GM21447 (cell line): ENCODE data around the gene LDLRAD2.

Experiments
- ATAC-seq: cut with Tn5 transposase; IDR thresholded peaks from one replicate; pipeline ENCODE4 v1.9.1; 2021; ENCODE audit not compliant: unreplicated experiment

Gene LDLRAD2

DNA sequence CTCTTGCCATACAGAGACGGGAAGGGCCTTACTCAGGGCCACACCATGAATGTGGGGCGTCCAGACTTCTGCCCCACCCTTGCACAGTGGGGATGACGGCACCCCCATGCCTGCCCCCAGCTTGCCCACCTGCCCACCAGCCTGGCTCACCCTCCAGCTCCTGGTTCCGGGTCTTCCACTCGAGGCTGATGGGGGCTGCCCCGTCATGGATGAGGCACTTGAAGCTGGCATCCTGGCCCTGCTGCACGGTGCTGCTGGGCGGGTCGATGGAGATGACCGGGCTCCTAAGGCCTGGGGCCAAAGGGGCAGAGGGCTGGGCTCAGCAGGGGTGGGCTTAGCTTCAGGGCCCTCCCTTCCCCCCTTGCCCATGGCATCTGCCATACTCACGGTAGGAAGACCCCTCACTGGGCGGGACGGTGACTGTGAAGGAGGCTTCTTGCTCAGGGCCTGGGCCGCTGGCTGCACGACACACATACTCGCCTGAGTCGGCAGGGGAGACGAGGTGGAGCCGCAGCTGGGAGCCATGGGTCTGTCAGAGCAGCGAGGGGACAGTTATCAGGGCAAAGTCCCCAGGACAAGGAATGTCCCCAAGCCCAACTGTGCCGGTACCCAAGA, 29.9 kb downstream of the LDLRAD2 start:
- no peak for ATAC-seq

DNA sequence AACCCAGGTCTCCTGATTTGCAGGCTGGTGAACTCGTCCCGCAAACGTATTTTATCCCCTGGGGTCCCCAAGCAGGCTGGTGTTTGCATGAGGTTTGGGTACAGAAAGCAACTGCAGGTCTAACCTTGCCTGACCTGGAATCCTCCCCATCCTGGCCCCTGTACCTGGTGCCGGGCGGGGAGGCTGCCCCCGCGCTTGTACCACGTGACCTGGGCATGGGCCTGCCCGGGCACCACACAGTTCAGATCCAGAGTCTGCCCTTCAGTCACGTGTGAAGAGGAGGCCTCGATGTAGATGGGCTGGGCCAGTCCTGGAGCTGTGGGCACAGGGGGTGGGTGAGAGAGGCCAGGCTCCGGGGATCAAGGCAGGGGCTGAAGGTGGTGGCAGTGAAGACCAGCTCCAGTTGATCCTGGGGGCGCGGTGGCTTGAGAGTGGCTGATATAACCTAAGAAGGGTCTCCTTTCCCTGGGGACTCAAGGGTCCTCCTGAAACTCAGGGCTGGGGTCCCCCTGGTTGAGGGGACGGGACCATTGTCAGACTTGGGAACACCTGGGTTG, 30.6 kb downstream of the LDLRAD2 start:
- ATAC-seq, result no peak

DNA sequence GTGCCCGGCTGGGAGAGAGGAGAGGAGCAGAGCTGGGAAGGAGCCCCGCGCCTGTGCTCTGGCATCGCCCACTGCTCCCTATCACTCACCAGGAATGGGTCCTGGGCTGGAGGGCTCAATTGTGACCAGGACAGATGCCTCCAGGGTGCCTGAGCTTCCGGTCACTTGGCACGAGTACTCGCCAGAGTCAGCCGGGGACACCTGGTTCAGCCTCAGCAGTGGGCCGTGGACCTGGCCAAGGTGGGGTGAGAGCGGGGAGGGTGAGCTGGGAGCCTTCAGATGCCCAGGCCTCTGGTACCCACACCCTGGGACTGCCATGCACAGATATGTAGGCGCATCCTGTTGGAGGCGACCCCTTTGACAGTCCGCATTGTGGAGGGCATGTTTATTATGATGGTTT, 31.1 kb downstream of the LDLRAD2 start:
- ATAC-seq, result no peak

DNA sequence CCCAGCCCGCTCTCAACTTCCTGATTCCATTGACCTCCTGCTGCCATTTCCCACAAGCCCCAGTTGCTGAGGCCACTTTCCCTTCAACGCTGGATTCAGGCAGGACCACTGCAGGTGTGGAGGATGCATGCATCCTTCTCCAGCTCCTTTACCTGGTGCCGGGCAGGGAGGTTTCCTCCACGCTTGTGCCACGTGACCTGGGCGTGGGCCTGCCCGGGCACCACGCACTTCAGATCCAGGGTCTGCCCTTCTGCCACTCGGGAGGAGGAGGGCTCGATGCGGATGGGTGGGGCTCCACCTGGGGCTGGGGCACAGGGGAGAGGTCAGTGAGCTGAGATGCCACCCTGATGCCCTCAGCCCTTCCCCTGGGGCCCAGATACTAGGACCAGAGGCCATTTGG, 31.9 kb downstream of the LDLRAD2 start:
- ATAC-seq, result no peak

DNA sequence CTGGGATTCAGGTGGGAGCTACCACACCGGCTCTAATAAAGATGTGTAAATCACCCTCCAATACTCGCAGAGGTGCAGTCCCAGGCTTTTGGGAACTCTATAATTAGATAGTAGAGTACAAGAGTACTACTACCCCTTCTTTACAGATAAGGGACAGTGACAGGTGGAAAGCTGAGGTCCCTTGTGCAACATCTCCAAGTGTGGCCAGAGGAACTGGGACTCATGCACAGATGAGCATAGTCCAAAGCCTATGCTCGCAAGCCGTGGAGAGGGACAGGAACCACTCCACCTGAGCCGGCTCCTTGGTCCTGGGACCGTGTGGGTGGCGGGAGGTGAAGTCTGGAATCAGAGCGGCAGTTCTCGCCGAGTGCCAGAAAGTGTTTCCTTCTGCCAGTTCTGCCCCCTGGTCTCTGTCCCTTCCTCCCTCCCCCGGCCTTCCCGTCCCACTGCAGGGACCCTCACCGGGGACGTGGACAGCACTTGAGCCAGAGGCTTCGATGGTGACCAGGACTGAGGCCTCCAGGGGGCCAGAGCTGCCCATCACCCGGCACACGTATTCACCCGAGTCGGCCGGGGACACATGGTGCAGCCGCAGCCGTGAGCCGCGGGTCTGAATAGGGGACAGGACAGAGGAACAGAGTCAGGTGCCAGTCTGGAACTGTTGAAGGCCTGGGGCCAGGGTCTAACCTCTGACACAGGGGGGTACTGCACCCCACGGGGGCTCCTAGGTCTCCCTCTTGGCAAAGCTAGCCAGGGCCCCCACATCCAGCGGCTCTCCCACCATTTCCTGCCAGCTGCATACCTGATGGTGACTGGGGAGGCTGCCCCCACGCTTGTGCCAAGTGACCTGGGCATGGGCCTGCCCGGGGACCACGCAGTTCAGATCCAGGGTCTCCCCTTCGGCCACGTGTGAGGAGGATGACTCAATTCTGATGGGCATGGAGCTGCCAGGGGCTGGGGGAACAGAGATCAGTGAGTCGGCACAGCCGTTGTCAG, 33.9 kb downstream of the LDLRAD2 start:
- no peak for ATAC-seq

DNA sequence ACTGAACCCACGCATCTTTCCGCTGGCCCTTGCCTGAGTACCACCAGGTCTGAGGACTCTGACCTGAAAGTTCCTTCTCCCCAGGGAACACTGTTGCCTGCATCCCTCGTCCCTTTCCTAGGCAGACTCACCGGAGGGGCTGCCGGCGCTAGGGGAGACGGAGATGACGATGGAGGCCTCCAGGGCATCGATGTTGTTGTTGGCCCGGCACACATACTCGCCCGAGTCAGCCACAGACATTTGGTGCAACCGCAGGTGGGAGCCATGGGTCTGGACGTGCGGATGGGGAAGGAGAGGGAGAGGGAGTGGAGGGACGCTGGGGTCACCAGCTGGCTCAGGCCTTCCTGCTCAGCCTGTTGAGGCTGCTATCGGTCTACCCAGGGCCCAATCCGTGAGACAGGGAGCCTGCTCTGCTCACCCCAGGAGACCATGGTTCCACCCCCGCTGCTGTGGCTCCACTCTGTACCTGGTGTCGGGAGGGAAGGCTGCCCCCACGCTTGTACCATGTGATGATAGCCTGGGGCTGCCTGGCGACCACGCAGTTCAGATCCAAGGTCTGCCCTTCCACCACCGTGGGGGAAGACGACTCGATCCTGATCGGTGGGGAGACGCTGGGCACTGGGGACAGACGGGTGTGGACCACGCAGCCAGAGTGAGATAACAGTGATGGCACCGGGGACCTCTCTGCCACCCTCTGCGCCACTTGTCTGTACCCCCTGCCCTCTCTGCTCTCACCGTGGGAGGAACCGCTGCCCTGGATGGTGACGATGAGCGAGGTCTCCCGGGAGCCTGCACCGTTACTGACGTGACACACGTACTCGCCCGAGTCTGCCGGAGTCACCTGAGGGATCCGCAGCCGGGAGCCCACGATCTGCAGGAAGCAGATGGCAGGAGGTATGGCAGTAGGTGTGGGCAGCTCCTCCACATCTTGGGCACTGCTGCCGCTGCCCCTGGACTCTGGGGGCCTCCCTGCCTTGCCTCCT, 35.4 kb downstream of the LDLRAD2 start:
- no peak for ATAC-seq

DNA sequence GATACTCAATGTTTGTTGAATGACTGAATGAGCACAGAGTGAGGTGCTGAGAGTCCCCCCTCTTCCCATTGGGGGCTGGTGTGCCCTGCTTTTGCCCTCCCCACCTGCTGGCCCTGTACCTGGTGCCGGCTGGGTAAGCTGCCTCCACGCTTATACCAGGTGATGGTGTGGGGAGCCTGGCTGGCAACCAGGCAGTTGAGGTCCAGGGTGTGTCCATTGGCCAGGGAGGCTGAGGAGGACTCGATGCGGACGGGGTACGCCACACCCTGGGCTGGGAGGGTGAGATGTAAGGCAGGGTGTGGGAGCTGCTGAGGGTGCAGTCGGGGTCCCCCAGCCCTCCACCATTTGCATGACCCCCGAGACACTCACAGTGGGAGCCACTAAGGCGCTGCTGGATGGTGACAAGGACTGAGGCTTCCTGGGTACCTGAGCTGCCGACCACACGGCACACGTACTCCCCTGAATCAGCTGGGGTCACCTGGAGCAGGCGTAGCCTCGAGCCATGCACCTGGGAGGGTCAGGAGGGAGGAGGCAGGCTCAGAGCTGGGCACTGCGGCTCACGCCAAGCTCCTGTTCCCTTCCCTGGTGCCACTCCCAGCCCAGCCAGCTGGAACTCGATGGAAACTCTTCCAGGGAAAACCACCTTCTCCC, 36.6 kb downstream of the LDLRAD2 start:
- ATAC-seq, result no peak

DNA sequence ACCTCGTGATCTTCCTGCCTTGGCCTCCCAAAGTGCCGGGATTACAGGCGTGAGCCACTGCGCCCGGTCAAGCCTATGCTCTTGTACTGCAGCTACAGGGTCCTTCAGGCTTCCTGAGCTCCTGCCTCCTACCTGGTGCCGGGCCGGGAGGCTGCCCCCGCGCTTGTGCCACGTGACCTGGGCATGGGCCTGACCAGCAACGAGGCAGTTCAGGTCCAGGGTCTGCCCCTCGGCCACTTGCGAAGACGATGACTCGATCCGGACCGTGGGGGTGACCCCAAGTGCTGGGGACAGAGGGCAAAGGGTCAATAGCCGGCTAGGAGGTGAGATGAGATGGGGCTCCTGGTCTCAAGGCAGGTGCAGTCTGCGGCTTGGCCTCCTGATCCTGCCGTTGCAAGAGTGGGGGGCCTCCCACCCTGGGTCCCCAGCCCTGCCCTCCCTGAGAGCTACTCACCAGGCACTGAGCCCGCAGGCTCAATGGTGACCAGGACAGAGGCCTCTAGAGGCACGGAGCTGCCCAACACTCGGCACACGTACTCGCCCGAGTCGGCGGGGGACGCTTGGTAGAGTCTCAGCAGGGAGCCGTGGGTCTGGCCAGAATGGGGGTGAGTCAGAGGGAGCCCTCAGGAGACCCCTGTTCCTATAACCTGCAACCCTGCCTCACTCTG, 38.0 kb downstream of the LDLRAD2 start:
- ATAC-seq, result no peak

DNA sequence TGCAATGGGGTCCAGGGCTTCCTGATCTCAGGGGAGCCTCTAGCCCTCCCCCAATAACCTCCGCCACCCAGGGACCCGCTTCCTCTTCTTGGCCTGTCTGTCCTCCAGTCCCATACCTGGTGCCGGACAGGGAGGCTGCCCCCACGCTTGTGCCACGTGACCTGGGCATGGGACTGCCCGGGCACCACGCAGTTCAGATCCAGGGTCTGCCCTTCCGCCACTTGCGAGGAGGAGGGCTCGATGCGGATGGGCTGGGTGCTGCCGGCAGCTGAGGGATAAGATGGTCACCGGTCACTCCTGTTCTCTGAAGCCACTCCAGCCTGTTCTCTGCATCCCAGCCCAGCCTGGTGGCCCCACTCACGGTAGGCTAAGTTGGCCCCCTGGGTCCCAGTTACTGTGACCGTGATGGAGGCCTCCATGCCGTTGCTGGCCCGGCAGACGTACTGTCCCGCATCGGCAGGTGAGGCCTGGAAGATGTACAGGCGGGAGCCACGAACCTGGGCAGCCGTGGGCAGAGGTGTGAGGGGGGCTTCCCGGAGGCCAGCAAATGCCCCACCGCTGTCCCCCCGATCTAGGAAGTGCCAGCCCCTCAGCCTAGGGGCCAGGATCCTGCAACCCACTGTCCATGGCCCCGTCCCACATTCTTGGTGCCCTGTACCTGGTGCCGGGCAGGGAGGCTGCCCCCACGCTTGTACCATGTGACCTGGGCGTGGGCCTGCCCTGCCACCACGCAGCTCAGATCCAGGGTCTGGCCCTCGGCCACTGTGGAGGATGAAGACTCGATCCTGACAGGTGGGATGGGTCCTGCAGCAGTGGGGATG, 39.6 kb downstream of the LDLRAD2 start:
- no peak for ATAC-seq

DNA sequence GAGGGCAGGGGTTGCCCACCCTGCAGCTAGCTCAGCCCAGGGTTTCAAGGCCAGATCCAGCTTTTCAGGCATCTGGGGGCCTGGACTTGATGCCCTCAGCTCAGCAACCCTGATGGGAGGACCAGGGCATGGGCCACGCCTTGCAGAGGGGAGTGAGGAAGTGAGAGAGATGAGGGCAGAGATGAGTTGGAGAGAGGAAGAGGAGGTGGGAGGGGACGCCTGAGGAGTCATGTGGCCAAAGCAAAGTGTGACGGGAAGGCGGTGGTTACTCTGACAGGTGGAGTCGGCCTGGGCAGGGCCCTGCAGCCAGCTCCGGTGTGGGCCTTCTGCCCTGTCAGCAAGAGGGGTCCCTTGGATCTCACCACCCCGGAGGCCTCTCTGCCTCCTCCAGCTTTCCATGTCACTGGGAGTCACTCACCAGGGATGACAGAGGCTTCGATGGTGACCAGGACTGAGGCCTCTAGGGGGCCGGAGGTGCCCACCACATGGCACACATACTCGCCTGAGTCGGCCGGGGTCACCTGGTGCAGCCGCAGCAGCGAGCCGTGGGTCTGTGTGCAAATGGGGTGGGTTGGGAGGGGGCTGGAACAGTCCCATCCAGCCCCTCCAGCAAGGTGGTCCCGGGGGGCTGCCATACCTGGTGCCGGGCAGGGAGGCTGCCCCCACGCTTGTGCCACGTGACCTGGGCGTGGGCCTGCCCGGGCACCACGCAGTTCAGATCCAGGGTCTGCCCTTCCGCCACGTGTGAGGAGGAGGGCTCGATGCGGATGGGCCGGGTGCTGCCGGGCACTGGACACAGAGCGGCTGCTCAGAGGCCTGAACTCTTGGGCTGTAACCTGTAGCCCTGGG, 40.4 kb downstream of the LDLRAD2 start:
- ATAC-seq, result peak; percentile 72

DNA sequence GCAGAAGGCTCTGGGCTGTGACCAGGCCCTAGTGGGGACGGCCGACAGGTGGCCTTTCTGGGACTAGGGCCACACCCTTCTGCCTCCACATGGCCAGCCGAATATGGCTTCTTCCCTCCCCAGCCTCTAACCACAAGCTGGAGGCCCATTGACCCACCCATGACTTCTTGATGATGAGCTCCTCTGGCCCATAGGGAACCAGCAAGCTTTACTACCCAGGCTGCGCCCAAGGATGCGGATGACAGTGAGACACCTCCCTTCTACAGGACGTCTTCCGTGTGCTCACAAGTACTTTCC, 41.0 kb downstream of the LDLRAD2 start:
- ATAC-seq, result no peak

DNA sequence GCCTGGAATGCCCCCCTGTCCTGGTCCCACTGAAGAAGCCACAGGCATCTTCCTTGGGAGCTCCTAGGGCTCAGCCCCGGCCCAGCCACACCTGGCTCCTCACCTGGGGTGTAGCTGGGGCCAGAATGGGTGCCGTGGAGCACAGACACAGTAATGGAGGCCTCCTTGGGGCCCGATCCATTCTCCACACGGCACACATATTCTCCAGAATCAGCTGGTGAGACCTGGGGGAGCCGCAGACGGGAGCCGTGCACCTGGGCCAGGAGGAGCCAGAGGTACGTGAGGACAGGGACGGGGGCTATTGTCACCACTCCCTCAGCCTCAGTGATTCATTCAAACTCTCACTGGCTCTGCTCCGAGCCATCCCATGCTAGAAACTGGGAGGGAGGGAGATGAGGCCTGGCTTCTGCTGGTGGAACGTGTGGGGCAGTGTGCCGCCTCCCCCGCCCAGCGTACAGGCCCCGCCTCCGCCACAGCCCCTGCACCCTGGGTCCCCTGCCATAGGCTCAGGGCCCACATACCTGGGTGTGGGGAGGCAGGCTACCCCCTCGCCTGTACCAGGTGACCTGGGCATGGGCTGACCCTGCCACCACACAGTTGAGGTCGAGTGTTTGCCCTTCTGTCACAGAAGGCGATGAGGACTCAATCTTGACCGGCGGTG, 42.2 kb downstream of the LDLRAD2 start:
- ATAC-seq, result no peak

DNA sequence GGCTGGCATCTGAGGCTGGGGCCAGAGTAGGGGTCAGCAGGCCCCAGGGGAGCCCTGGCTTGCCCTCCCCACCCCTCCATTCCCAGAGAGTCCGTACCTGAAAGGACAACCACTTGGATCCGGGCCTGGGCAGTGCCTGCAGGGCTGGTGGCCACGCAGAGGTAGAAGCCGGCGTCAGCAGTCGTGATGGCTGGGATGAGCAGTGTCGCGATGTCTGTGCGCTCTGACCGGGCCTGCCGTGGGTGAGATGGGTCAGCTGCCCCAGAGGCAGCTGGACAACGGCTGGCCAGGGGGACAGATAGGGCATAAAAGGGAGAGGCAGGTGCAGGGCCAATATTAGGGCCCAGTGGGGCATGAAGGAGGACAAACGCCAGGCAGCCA, 42.7 kb downstream of the LDLRAD2 start:
- no peak for ATAC-seq

DNA sequence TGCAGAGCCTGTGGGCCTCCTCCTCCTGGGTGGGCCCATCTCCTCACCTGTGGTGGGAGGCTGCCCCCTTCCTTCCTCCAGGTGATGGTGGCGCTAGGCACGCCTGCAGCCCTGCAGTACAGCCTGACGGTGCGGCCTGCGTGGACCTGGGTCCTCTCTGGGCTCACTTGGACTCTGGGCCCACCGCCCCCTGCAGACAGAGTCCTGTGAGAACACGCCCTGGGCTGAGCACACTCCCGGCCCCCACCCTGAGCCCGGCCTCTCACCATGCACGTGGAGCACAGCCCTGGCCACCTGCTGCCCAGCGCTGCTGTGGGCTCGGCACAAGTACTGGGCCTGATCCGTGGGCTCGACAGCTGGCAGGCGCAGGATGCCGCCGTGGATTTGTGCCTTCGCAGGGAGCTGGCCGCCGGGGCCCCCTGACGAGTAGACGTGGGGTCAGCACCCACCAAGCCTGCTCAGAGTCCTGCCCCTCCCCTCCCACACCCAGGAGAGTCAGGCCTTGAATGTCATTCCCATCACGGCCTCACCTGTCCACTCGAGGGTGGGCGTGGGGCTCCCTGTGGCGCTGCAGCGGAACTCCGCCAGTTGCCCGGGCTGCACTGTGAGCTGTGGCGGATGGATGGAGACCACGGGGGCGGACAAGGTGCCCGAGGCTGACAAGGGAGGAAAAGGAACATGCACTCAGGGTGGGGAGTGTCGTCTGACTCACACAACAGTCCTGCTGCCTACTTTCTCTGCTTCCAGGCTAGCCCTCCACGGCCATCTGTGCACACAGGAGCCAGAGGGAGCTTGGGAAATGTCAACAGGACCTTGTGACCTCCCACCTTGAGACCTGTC, 43.4 kb downstream of the LDLRAD2 start:
- no peak for ATAC-seq

DNA sequence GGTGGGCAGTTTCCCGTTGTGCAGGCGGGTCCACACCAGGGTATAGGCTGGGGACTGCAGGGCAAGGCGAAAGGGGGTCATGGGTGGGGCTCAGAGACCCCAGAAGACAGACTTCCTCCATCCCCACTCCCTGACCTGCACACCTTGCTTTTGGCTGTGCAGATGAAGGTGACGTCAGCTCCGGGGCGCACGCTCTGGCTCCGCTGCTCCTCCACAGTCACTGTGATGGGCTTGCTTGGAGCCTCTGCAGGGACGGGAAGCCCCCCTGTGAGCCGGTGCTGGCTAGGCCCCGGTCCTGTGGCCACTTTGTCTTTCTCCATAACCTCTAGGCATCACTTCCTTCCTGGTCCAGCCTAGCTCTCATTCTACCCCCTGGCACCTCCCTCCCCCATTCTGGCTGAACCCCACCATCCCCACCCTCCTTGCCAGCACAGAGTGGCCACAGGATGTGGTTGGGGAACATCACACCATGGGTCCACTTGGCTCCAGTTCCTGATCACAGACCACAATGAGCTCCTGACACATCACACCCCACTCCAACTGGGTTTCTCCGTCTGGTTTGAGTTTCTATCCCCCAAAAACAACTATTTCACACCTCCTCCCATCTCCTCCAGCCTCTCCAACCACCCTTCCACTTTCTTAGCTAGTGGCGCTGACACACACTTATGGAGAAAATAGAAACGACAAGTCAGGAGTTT, 45.2 kb downstream of the LDLRAD2 start:
- ATAC-seq, result no peak
